Caco-2 (cell line): Measurements from ENCODE around the gene MSLN. TPM values are rescaled to one million over a fixed set of nuclear protein-coding genes. Genes with fewer than 3 reads are reported as not detected.

Experiments used
- BruUV-seq: library from RNA; stranded (reverse); fragments of 400-500 nt; replicated peaks from 2 replicates; lab custom pipeline; 2021; lab: Mats Ljungman, UMichigan
- CTCF ChIA-PET: fragments of 300-600 bp; sonication (Branson Sonifier 250); formaldehyde crosslinking; loops from one replicate; lab custom pipeline; 2022; ENCODE audit warnings: antibody characterized with exemption; lab: Charles Lee
- POLR2A ChIA-PET: fragments of 300-600 bp; sonication (Branson Sonifier 250); formaldehyde crosslinking; loops from one replicate; lab custom pipeline; 2022; ENCODE audit warnings: antibody characterized with exemption; lab: Charles Lee
- DNase-seq, 2 experiments: peaks; one replicate each; pipeline versions ENCODE4 v3.0.0 to v3.0.0-alpha.2; 2020 to 2022
- H3K27me3 ChIP-seq: replicated peaks from 2 replicates; pipeline ENCODE4 v1.6.0; 2011; ENCODE audit warnings: low read length; ENCODE audit not compliant: control insufficient read depth, insufficient read depth
- H3K36me3 ChIP-seq: 2 replicates; pipeline ENCODE4 v1.5.1; 2011; ENCODE audit warnings: low read length; ENCODE audit not compliant: control insufficient read depth, insufficient read depth
- H3K4me1 ChIP-seq: fragments of 250-450 bp; sonication (Bioruptor Pico); 2 replicates; pipeline ENCODE4 v1.5.1; 2020; ENCODE audit warnings: mild to moderate bottlenecking
- H3K4me3 ChIP-seq: 2 replicates; pipeline ENCODE4 v1.5.1; 2011; ENCODE audit warnings: low read depth, mild to moderate bottlenecking, control low read depth, low read length
- H3K9me3 ChIP-seq: fragments of 250-450 bp; sonication (Bioruptor Pico); 2 replicates; pipeline ENCODE4 v1.5.1; 2020; ENCODE audit warnings: mild to moderate bottlenecking, moderate library complexity
- H3K27ac Mint-ChIP-seq: one replicate; pipeline ENCODE4 v1.8.0; 2022; ENCODE audit warnings: mixed read lengths; ENCODE audit not compliant: unreplicated experiment
- H3K27me3 Mint-ChIP-seq: one replicate; pipeline ENCODE4 v1.8.0; 2022; ENCODE audit warnings: mixed read lengths; ENCODE audit not compliant: insufficient read depth, unreplicated experiment
- H3K36me3 Mint-ChIP-seq: one replicate; pipeline ENCODE4 v1.8.0; 2022; ENCODE audit warnings: mild to moderate bottlenecking, mixed read lengths; ENCODE audit not compliant: insufficient read depth, unreplicated experiment
- H3K4me1 Mint-ChIP-seq: one replicate; pipeline ENCODE4 v1.8.0; 2022; ENCODE audit warnings: low read depth, mixed read lengths; ENCODE audit not compliant: unreplicated experiment
- H3K4me3 Mint-ChIP-seq: one replicate; pipeline ENCODE4 v1.8.0; 2022; ENCODE audit warnings: mild to moderate bottlenecking, moderate library complexity, mixed read lengths; ENCODE audit not compliant: unreplicated experiment
- H3K9me3 Mint-ChIP-seq: one replicate; pipeline ENCODE4 v1.8.0; 2022; ENCODE audit warnings: mixed read lengths; ENCODE audit not compliant: unreplicated experiment
- CTCF ChIP-seq, 2 experiments: fragments of 200-600 bp in 1 of 2; IDR thresholded peaks; 1 replicate in 1 of 2; 2 replicates in 1 of 2; pipeline versions ENCODE4 v1.5.1 to v1.8.0; 2011 to 2022; ENCODE audit warnings: antibody characterized with exemption in 1 of 2, control low read depth in 1 of 2, inconsistent platforms in 1 of 2, low read depth in 1 of 2, low read length in 1 of 2, mild to moderate bottlenecking in 1 of 2, moderate library complexity in 1 of 2; ENCODE audit not compliant: insufficient read depth in 1 of 2, severe bottlenecking in 1 of 2, unreplicated experiment in 1 of 2
- intact Hi-C: fragments of 100-400 bp; cut with micrococcal nuclease; formaldehyde crosslinking; loops from one replicate; pipeline ENCODE4 v1.10.0; 2022; ENCODE audit not compliant: unreplicated experiment
- total RNA-seq: library from RNA; stranded (reverse); gene quantifications from 2 replicates; pipeline ENCODE4 v1.2.3, GENCODE V29; 2022

MSLN gene
- total RNA-seq, 1 experiment from 2014 or later, result 0.36 TPM

- no TSS peak for BruUV-seq
- no peaks in the 10 kb centered on the region for H3K9me3 Mint-ChIP-seq
- POLR2A ChIA-PET, result interaction anchor here (0.6 kb wide), 1 partner anchor 62 kb away, joined by 5 read pairs; no protein-coding TSS in a partner anchor
- no peaks in the 10 kb centered on the region for H3K27me3 Mint-ChIP-seq
- H3K4me3 Mint-ChIP-seq, result no peak overlapping the region
- Histone ChIP-seq H3K4me3 (no peak overlapping the region), H3K4me1 (peaks cover 4% of the 10 kb centered on the region), H3K27me3 (no peaks in the 10 kb centered on the region), H3K36me3 (no peaks in the 10 kb centered on the region), H3K9me3 (no peaks in the 10 kb centered on the region)
- no peak for DNase-seq
- intact Hi-C loops, result no loop called here
- CTCF ChIA-PET, result no interaction called here
- no peak overlapping the region for H3K27ac Mint-ChIP-seq
- no peaks in the 10 kb centered on the region for H3K4me1 Mint-ChIP-seq
- peaks cover 18% of the 10 kb centered on the region for H3K36me3 Mint-ChIP-seq
- TF ChIP-seq CTCF (IDR thresholded peaks at IDR 0.05; ENCODE audit: insufficient read depth in 1 of 2, low read depth in 1 of 2, low read length in 1 of 2, severe bottlenecking in 1 of 2, unreplicated experiment in 1 of 2), result no peak
Observed at GRCh38 chr16:805474-805873, 44.9 kb downstream of the MSLN start.

GRCh38 chr16:807347-808084, 47.0 kb downstream of the MSLN start:
- Histone ChIP-seq H3K4me3 (peak overlapping the region; percentile 76), H3K4me1 (no peaks in the 10 kb centered on the region), H3K27me3 (no peaks in the 10 kb centered on the region), H3K36me3 (no peaks in the 10 kb centered on the region), H3K9me3 (no peaks in the 10 kb centered on the region)
- no TSS peak for BruUV-seq
- Mint-ChIP-seq H3K27me3 (no peaks in the 10 kb centered on the region), H3K9me3 (no peaks in the 10 kb centered on the region), H3K4me1 (no peaks in the 10 kb centered on the region), H3K27ac (peak overlapping the region; percentile 94), H3K4me3 (peak overlapping the region; percentile 96), H3K36me3 (peaks cover 15% of the 10 kb centered on the region)
- peak; percentile 92 to 94 for DNase-seq
- intact Hi-C loops, result no loop called here
- POLR2A ChIA-PET, result interaction anchor here (0.5 kb wide), 1 partner anchor 812 kb away, joined by 3 read pairs; no protein-coding TSS in a partner anchor
- TF ChIP-seq CTCF (IDR thresholded peaks at IDR 0.05; ENCODE audit: insufficient read depth in 1 of 2, low read depth in 1 of 2, low read length in 1 of 2, severe bottlenecking in 1 of 2, unreplicated experiment in 1 of 2), result no peak
- CTCF ChIA-PET, result interaction anchor here (1.2 kb wide), 1 partner anchor 19 kb away, joined by 3 read pairs; the partner anchor contains the start of genes CHTF18 and RPUSD1

- Mint-ChIP-seq H3K4me1 (no peaks in the 10 kb centered on the region), H3K4me3 (peak overlapping the region; percentile 96), H3K27me3 (no peaks in the 10 kb centered on the region), H3K9me3 (no peaks in the 10 kb centered on the region), H3K36me3 (peaks cover 13% of the 10 kb centered on the region), H3K27ac (peak overlapping the region; percentile 94)
- TF ChIP-seq CTCF (IDR thresholded peaks at IDR 0.05; ENCODE audit: insufficient read depth in 1 of 2, low read depth in 1 of 2, low read length in 1 of 2, severe bottlenecking in 1 of 2, unreplicated experiment in 1 of 2), result no peak
- H3K36me3 ChIP-seq, result no peaks in the 10 kb centered on the region
- peak overlapping the region; percentile 76 for H3K4me3 ChIP-seq
- no peaks in the 10 kb centered on the region for H3K27me3 ChIP-seq
- no peak for DNase-seq
- no TSS peak for BruUV-seq
- ChIA-PET CTCF (no interaction called here), POLR2A (no interaction called here)
- H3K4me1 ChIP-seq, result peaks cover under 1% of the 10 kb centered on the region; the same call in 1 of the 2 replicates
- intact Hi-C loops, result no loop called here
- H3K9me3 ChIP-seq, result no peaks in the 10 kb centered on the region
Observed at GRCh38 chr16:808085-808386, 47.5 kb downstream of the MSLN start.
